SU-DHL-6 (cell line): ENCODE results near the gene ITGB8.
A peak's percentile ranks its signal among the peaks of the same experiment; 100 is the strongest.

Experiments
- H2AFZ ChIP-seq: fragments of 200-600 bp; sonication (generic); 2 replicates; pipeline ENCODE4 v1.6.1; 2014; ENCODE audit warnings: low read depth, mild to moderate bottlenecking, moderate library complexity, mixed read lengths, antibody characterized with exemption, low read length; ENCODE audit not compliant: severe bottlenecking
- H3F3A ChIP-seq: fragments of 200-600 bp; shearing (Covaris generic); 2 replicates; pipeline ENCODE4 v1.6.0; 2016; ENCODE audit warnings: antibody characterized with exemption, mild to moderate bottlenecking; ENCODE audit not compliant: insufficient read depth
- H3K27ac ChIP-seq: fragments of 200-600 bp; sonication (generic); 2 replicates; pipeline ENCODE4 v1.5.1; 2016; ENCODE audit warnings: low read depth, mild to moderate bottlenecking, low read length, moderate library complexity, mixed read lengths
- H3K27me3 ChIP-seq: fragments of 200-600 bp; sonication (generic), shearing (Covaris generic); 2 replicates; pipeline ENCODE4 v1.6.0; 2014; ENCODE audit warnings: mild to moderate bottlenecking, low read length
- H3K36me3 ChIP-seq: fragments of 200-600 bp; sonication (generic); 2 replicates; pipeline ENCODE4 v1.6.1; 2014; ENCODE audit warnings: mild to moderate bottlenecking, low read length, mixed read lengths
- H3K4me2 ChIP-seq: fragments of 300-600, 200-600 bp; shearing (Covaris generic), sonication (generic); 2 replicates; pipeline ENCODE4 v1.6.0; 2014; ENCODE audit warnings: low read length, low read depth, mild to moderate bottlenecking; ENCODE audit not compliant: poor library complexity, severe bottlenecking
- H3K4me3 ChIP-seq: fragments of 200-600 bp; sonication (generic); 2 replicates; pipeline ENCODE4 v1.5.1; 2014; ENCODE audit warnings: antibody characterized with exemption, low read length, mild to moderate bottlenecking, mixed read lengths; ENCODE audit not compliant: insufficient read depth, poor library complexity, severe bottlenecking
- H3K79me2 ChIP-seq: fragments of 200-600 bp; sonication (generic); 2 replicates; pipeline ENCODE4 v1.6.1; 2014; ENCODE audit warnings: mild to moderate bottlenecking, low read length, moderate library complexity; ENCODE audit not compliant: insufficient read depth
- H3K9ac ChIP-seq: fragments of 200-600 bp; sonication (generic); 2 replicates; pipeline ENCODE4 v1.7.0; 2014; ENCODE audit warnings: mild to moderate bottlenecking, low read length
- H3K9me2 ChIP-seq: fragments of 200-600 bp; sonication (generic); replicated peaks from 2 replicates; pipeline ENCODE4 v1.6.1; 2014; ENCODE audit warnings: low read length; ENCODE audit not compliant: insufficient read depth
- H3K9me3 ChIP-seq: fragments of 200-600 bp; sonication (generic); 2 replicates; pipeline ENCODE4 v1.6.1; 2014; ENCODE audit warnings: low read length, mixed read lengths; ENCODE audit not compliant: insufficient read depth
- H4K20me1 ChIP-seq: fragments of 200-600 bp; sonication (generic); 2 replicates; pipeline ENCODE4 v1.6.1; 2014; ENCODE audit warnings: low read depth, mild to moderate bottlenecking, antibody characterized with exemption, low read length, moderate library complexity, mixed read lengths
- EZH2phosphoT487 ChIP-seq: fragments of 200-600 bp; sonication (generic), shearing (Covaris generic); conservative IDR thresholded peaks from 2 replicates; pipeline ENCODE4 v1.6.1; 2018; ENCODE audit warnings: mild to moderate bottlenecking, antibody characterized with exemption, low read length, moderate library complexity, mixed read lengths
- TF ChIP-seq, protein P1 (sequence below): fragments of 200-600 bp; sonication (generic); IDR thresholded peaks from one replicate; pipeline ENCODE4 v1.5.1; 2017; ENCODE audit warnings: antibody characterized with exemption, mild to moderate bottlenecking, low read length, moderate library complexity; ENCODE audit not compliant: insufficient read depth, poor library complexity, severe bottlenecking

The ITGB8 gene

DNA sequence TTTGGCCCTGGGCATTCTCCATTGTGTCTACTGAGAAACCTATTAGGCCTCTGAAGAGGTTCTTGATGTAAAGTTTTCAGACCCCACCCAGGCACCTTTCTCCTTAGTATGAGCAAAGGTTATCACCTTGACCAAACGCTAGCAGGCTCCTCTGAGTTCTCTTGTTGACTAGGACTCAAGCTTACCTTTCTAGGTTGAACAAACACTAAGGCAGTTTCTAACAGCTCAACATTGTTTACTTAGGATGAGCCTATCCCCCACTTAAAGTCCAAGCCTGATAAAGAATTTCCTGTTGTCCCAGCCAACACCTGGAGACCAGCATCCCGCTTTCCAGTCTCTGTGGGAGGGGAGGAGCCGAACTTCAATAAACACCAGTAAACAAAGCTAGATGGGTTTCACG, 26.3 kb upstream of the ITGB8 start:
- H3K79me2 ChIP-seq, result no peaks in the 10 kb centered on the region
- peak overlapping the region; percentile 97 for H2AFZ ChIP-seq
- peak overlapping the region; percentile 54 for H3K4me3 ChIP-seq
- peak overlapping the region; percentile 80 for H3K4me2 ChIP-seq
- no peaks in the 10 kb centered on the region for H3K9me2 ChIP-seq
- H3K9me3 ChIP-seq, result no peaks in the 10 kb centered on the region
- H3K27ac ChIP-seq, result peak overlapping the region; percentile 80
- H3K9ac ChIP-seq, result peak overlapping the region; percentile 48
- peaks cover 26% of the 10 kb centered on the region for H3F3A ChIP-seq
- no peaks in the 10 kb centered on the region for H3K36me3 ChIP-seq
- no peaks in the 10 kb centered on the region for H4K20me1 ChIP-seq
- H3K27me3 ChIP-seq, result no peaks in the 10 kb centered on the region
- TF ChIP-seq EZH2phosphoT487, result no peak
- TF ChIP-seq, protein P1, sequence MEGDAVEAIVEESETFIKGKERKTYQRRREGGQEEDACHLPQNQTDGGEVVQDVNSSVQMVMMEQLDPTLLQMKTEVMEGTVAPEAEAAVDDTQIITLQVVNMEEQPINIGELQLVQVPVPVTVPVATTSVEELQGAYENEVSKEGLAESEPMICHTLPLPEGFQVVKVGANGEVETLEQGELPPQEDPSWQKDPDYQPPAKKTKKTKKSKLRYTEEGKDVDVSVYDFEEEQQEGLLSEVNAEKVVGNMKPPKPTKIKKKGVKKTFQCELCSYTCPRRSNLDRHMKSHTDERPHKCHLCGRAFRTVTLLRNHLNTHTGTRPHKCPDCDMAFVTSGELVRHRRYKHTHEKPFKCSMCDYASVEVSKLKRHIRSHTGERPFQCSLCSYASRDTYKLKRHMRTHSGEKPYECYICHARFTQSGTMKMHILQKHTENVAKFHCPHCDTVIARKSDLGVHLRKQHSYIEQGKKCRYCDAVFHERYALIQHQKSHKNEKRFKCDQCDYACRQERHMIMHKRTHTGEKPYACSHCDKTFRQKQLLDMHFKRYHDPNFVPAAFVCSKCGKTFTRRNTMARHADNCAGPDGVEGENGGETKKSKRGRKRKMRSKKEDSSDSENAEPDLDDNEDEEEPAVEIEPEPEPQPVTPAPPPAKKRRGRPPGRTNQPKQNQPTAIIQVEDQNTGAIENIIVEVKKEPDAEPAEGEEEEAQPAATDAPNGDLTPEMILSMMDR, result no peak

DNA sequence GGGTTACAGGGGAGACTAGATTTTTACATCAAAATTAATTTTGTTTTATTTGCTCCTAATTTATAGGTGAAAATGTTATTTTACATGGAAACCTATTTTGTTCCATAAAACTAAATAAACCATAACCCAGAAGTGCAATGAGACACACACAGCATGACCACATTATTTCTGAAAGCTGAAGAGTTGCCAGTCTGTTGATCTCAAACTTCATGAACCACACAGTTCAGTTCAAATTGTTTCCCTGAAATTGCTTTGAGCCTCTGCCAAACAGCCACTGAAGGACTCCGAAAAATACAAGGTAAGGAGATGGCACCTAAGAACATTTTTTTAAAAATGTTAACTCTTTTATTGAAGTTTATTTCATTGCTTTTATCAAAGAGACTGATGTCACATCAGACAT, 25.0 kb upstream of the ITGB8 start:
- no peaks in the 10 kb centered on the region for H3K79me2 ChIP-seq
- H3K27me3 ChIP-seq, result no peaks in the 10 kb centered on the region
- H3K27ac ChIP-seq, result peak overlapping the region; percentile 80
- H3F3A ChIP-seq, result peaks cover 26% of the 10 kb centered on the region
- peak overlapping the region; percentile 80 for H3K4me2 ChIP-seq
- peak overlapping the region; percentile 54 for H3K4me3 ChIP-seq
- H2AFZ ChIP-seq, result peak overlapping the region; percentile 97
- TF ChIP-seq, protein P1, result no peak
- TF ChIP-seq EZH2phosphoT487, result no peak
- no peaks in the 10 kb centered on the region for H3K9me3 ChIP-seq
- no peaks in the 10 kb centered on the region for H3K36me3 ChIP-seq
- no peaks in the 10 kb centered on the region for H4K20me1 ChIP-seq
- peak overlapping the region; percentile 48 for H3K9ac ChIP-seq
- H3K9me2 ChIP-seq, result no peaks in the 10 kb centered on the region

DNA sequence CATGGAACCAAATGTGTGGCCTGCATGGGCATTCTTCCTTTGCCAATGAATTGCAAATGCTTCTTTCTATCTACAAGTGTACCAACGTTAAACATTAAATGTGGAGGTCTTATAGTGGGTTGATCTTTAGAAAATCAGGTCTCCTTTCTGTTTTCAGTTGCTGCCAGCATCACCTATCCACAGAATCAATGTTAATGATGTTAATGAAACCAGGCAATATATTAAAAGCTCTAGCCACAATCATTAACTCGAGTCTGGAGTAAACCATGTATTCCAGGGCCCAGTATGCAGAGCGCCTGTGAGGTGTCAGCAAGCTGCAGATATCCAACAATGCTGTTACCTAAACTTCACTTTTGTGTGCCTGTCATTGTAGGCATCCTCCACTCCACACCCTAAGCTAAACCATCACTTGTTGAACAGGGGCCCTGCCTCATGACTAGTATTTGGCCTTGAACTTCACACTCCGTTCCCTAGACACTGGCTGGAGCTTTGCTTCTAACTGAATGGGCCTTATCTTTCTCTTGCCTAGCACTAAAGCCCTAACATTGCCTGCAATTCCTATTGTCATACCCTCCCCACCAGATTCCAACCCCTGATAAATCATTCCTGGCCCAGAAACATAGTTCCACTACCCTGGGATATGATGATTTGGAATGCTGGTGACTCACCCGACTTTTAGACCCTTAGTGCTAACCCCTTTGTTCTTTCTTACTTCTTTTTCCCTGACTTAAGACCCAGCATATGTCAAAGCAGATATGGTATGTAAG, 24.3 kb upstream of the ITGB8 start:
- Histone ChIP-seq H3K4me3 (peak overlapping the region; percentile 2), H3K36me3 (no peaks in the 10 kb centered on the region), H3F3A (peaks cover 26% of the 10 kb centered on the region), H3K4me2 (peak overlapping the region; percentile 80), H3K27me3 (no peaks in the 10 kb centered on the region), H3K9me3 (no peaks in the 10 kb centered on the region), H3K27ac (peak overlapping the region; percentile 80), H2AFZ (peak overlapping the region; percentile 97), H3K79me2 (no peaks in the 10 kb centered on the region), H3K9me2 (no peaks in the 10 kb centered on the region), H4K20me1 (no peaks in the 10 kb centered on the region), H3K9ac (peak overlapping the region; percentile 48)
- TF ChIP-seq, protein P1, result no peak
- no peak for TF ChIP-seq EZH2phosphoT487
